ENCODE measurements around the gene RECQL. TPM values are rescaled to one million over a fixed set of nuclear protein-coding genes. Genes with fewer than 3 reads are reported as not detected.

The RECQL gene
- 10 to 100 TPM; 27.9 to 38.5 (median 33.3) TPM for polyA plus RNA-seq (ENCODE audit: insufficient read length in 10 of 10)
- long read RNA-seq, donor 1, partial matches to known transcripts = 0 of 2 reads
- long read RNA-seq, donor 1, other reads (novel, unspliced or antisense) = 0 of 2 reads
- long read RNA-seq, donor 2, partial matches to known transcripts = 0 of 2 reads
- long read RNA-seq, donor 2, other reads (novel, unspliced or antisense) = 0 of 2 reads
- long read RNA-seq, donor 3 = 0 reads
- long read RNA-seq, donor 4, partial matches to known transcripts = 0 of 1 reads
- long read RNA-seq, donor 4, other reads (novel, unspliced or antisense) = 0 of 1 reads
- long read RNA-seq, donor 5, partial matches to known transcripts = 0 of 1 reads
- long read RNA-seq, donor 5, other reads (novel, unspliced or antisense) = 0 of 1 reads
- long read RNA-seq, donor 6, partial matches to known transcripts = 0 of 6 reads
- long read RNA-seq, donor 6, other reads (novel, unspliced or antisense) = 0 of 6 reads
- long read RNA-seq, donor 7, partial matches to known transcripts = 0 of 2 reads
- long read RNA-seq, donor 7, other reads (novel, unspliced or antisense) = 0 of 2 reads
- long read RNA-seq, donor 8, partial matches to known transcripts = 0 of 1 reads
- long read RNA-seq, donor 8, other reads (novel, unspliced or antisense) = 0 of 1 reads
- long read RNA-seq, donor 9 = 0 reads

- peak; percentile 97 to 99 (median 98) for DNase-seq
These were observed at the start of gene RECQL, which contains the start of gene GOLT1B for GRCh38 chr12:21501258-21502163. Gene RECQL, minus strand, starts transcription at chr12:21501635. Its CDS starts 2,065 bp downstream, at chr12:21499570. Gene GOLT1B, plus strand, starts transcription at chr12:21501789. Its CDS starts 135 bp downstream, at chr12:21501924.

GRCh38 chr12:21547437-21547836 is 46.0 kb upstream of the RECQL start:
- DNase-seq = no peak

GRCh38 chr12:21546716-21547115 is 45.3 kb upstream of the RECQL start:
- no peak for DNase-seq

GRCh38 chr12:21545557-21545956 is 44.1 kb upstream of the RECQL start:
- no peak for DNase-seq

- no peak for DNase-seq
These were observed 41.7 kb upstream of the RECQL start for GRCh38 chr12:21543151-21543550.

- no peak for DNase-seq
These were observed 41.0 kb upstream of the RECQL start for GRCh38 chr12:21542403-21542802.

GRCh38 chr12:21541773-21542172 is 40.3 kb upstream of the RECQL start:
- no peak for DNase-seq

- no peak for DNase-seq
These were observed 38.4 kb upstream of the RECQL start for GRCh38 chr12:21539797-21540196.

GRCh38 chr12:21538061-21538653 is 36.7 kb upstream of the RECQL start:
- DNase-seq = no peak

GRCh38 chr12:21529456-21529855 is 28.0 kb upstream of the RECQL start:
- no peak for DNase-seq

GRCh38 chr12:21528953-21529352 is 27.5 kb upstream of the RECQL start:
- peak in 2 of 3 donors; percentile 28 to 37 for DNase-seq

- peak; percentile 39 to 75 (median 45) for DNase-seq
These were observed 26.2 kb upstream of the RECQL start for GRCh38 chr12:21527451-21528180.

GRCh38 chr12:21526721-21527345 is 25.4 kb upstream of the RECQL start:
- DNase-seq = peak in 1 of 3 donors; percentile 8

- no peak for DNase-seq
These were observed 24.6 kb upstream of the RECQL start, which contains the start of gene SPX for GRCh38 chr12:21526053-21526452. Gene SPX, plus strand, starts transcription at chr12:21526296. Its CDS starts 177 bp downstream, at chr12:21526473.

GRCh38 chr12:21523148-21523547 is 21.7 kb upstream of the RECQL start:
- DNase-seq = no peak

- no peak for DNase-seq
These were observed 20.1 kb upstream of the RECQL start for GRCh38 chr12:21521541-21521940.

- DNase-seq = no peak
These were observed 17.0 kb upstream of the RECQL start for GRCh38 chr12:21518451-21518850.

- no peak for DNase-seq
These were observed 14.8 kb upstream of the RECQL start for GRCh38 chr12:21516281-21516680.

- no peak for DNase-seq
These were observed 8.3 kb upstream of the RECQL start for GRCh38 chr12:21509768-21510167.

- no peak for DNase-seq
These were observed 6.4 kb upstream of the RECQL start for GRCh38 chr12:21507849-21508248.
